Parathyroid adenoma (tissue), 2 donors: ENCODE data around the gene DNMT3B.

Source experiments
- H2AFZ ChIP-seq: fragments of 300-600 bp; sonication (generic); one replicate; pipeline ENCODE4 v1.7.0; 2017; ENCODE audit warnings: antibody characterized with exemption, mild to moderate bottlenecking
- H3K27ac ChIP-seq: fragments of 300-600 bp; sonication (generic); one replicate; pipeline ENCODE4 v1.7.0; 2017
- H3K27me3 ChIP-seq: fragments of 300-600 bp; sonication (generic); one replicate; pipeline ENCODE4 v1.7.0; 2017; ENCODE audit warnings: low read length; ENCODE audit not compliant: control insufficient read depth, insufficient read depth
- H3K36me3 ChIP-seq: fragments of 300-600 bp; sonication (generic); one replicate; pipeline ENCODE4 v1.7.0; 2017; ENCODE audit warnings: low read length; ENCODE audit not compliant: control insufficient read depth, insufficient read depth
- H3K4me1 ChIP-seq: fragments of 300-600 bp; sonication (generic); one replicate; pipeline ENCODE4 v1.7.0; 2017; ENCODE audit warnings: control low read depth
- H3K4me2 ChIP-seq: fragments of 300-600 bp; sonication (generic); one replicate; pipeline ENCODE4 v1.7.0; 2017; ENCODE audit warnings: low read length
- H3K4me3 ChIP-seq: fragments of 300-600 bp; sonication (generic); one replicate; pipeline ENCODE4 v1.7.0; 2017; ENCODE audit warnings: low read depth, low read length
- H3K79me2 ChIP-seq: fragments of 300-600 bp; sonication (generic); one replicate; pipeline ENCODE4 v1.7.0; 2017; ENCODE audit warnings: control low read depth
- H3K9ac ChIP-seq: fragments of 300-600 bp; sonication (generic); one replicate; pipeline ENCODE4 v1.7.0; 2017; ENCODE audit warnings: mild to moderate bottlenecking
- H3K9me3 ChIP-seq: fragments of 300-600 bp; sonication (generic); one replicate; pipeline ENCODE4 v1.7.0; 2017; ENCODE audit warnings: low read length; ENCODE audit not compliant: control insufficient read depth
- CTCF ChIP-seq: fragments of 300-600 bp; sonication (generic); IDR thresholded peaks from one replicate; pipeline ENCODE4 v1.7.0; 2017; ENCODE audit warnings: antibody characterized with exemption, mild to moderate bottlenecking
- donor health status: primary hyperparathyroidism.

Gene DNMT3B

GRCh38 chr20:32777177-32777956 is 15.2 kb downstream of the DNMT3B start:
- no peaks in the 10 kb centered on the region for H3K27me3 ChIP-seq
- no peaks in the 10 kb centered on the region for H3K4me1 ChIP-seq
- H3K27ac ChIP-seq = no peak overlapping the region
- H3K36me3 ChIP-seq = no peaks in the 10 kb centered on the region
- no peak overlapping the region for H3K4me3 ChIP-seq
- H3K9ac ChIP-seq = no peak overlapping the region
- H3K9me3 ChIP-seq = no peaks in the 10 kb centered on the region
- no peak overlapping the region for H2AFZ ChIP-seq
- no peak for TF ChIP-seq CTCF
- H3K4me2 ChIP-seq = no peak overlapping the region
- no peaks in the 10 kb centered on the region for H3K79me2 ChIP-seq

- Histone ChIP-seq H2AFZ (no peak overlapping the region), H3K79me2 (no peaks in the 10 kb centered on the region), H3K9me3 (no peaks in the 10 kb centered on the region), H3K4me1 (no peaks in the 10 kb centered on the region), H3K27me3 (no peaks in the 10 kb centered on the region), H3K9ac (no peak overlapping the region), H3K36me3 (no peaks in the 10 kb centered on the region), H3K27ac (no peak overlapping the region), H3K4me2 (no peak overlapping the region), H3K4me3 (no peak overlapping the region)
- no peak for TF ChIP-seq CTCF
Observed at GRCh38 chr20:32779500-32780211, 17.5 kb downstream of the DNMT3B start.

- H3K36me3 ChIP-seq = no peaks in the 10 kb centered on the region
- H3K4me1 ChIP-seq = no peaks in the 10 kb centered on the region
- H3K9me3 ChIP-seq = no peaks in the 10 kb centered on the region
- H3K4me3 ChIP-seq = no peak overlapping the region
- no peaks in the 10 kb centered on the region for H3K79me2 ChIP-seq
- H2AFZ ChIP-seq = no peak overlapping the region
- H3K4me2 ChIP-seq = no peak overlapping the region
- H3K9ac ChIP-seq = no peak overlapping the region
- no peak overlapping the region for H3K27ac ChIP-seq
- no peaks in the 10 kb centered on the region for H3K27me3 ChIP-seq
- no peak for TF ChIP-seq CTCF
Observed at GRCh38 chr20:32780278-32780677, 18.1 kb downstream of the DNMT3B start.

GRCh38 chr20:32780749-32781655 is 18.8 kb downstream of the DNMT3B start:
- Histone ChIP-seq H3K4me3 (no peak overlapping the region), H3K27me3 (no peaks in the 10 kb centered on the region), H3K36me3 (no peaks in the 10 kb centered on the region), H3K27ac (no peak overlapping the region), H3K9me3 (no peaks in the 10 kb centered on the region), H2AFZ (no peak overlapping the region), H3K79me2 (no peaks in the 10 kb centered on the region), H3K9ac (no peak overlapping the region), H3K4me2 (no peak overlapping the region), H3K4me1 (no peaks in the 10 kb centered on the region)
- no peak for TF ChIP-seq CTCF
